ENCODE results near the gene CASP3.
"Not testable (repeated sequence)": the region's sequence is repeated elsewhere in the genome, so short reads cannot be mapped to it uniquely, and the experiment has no call there.

The CASP3 gene

GRCh38 chr4:184612074-184612473 lies 37.2 kb downstream of the CASP3 start:
- no peaks in the 10 kb centered on the region for H3K27me3 ChIP-seq
- no peak overlapping the region for H3K27ac ChIP-seq
- no peak for DNase-seq
- no peak overlapping the region for H3K4me3 ChIP-seq
- H3K9me3 ChIP-seq: no peaks in the 10 kb centered on the region
- intact Hi-C loops (cut with DNase I; ENCODE audit: low total_unique reads): no loop called here
- TF ChIP-seq CTCF (IDR thresholded peaks at IDR 0.05): no peak
- no peaks in the 10 kb centered on the region for H3K4me1 ChIP-seq
- no peaks in the 10 kb centered on the region for H3K36me3 ChIP-seq

- H3K27ac ChIP-seq; H3K4me3 ChIP-seq; H3K4me1 ChIP-seq; DNase-seq; intact Hi-C loops (cut with DNase I; ENCODE audit: low total_unique reads); H3K27me3 ChIP-seq; H3K36me3 ChIP-seq: not testable (repeated sequence)
- H3K9me3 ChIP-seq: peaks cover 0 to 13% (median 10%) of the 10 kb centered on the region in 3 donors
Observed at GRCh38 chr4:184607429-184607828, 41.8 kb downstream of the CASP3 start.

GRCh38 chr4:184602857-184603256 lies 46.4 kb downstream of the CASP3 start:
- intact Hi-C loops (cut with DNase I; ENCODE audit: low total_unique reads); H3K4me1 ChIP-seq; DNase-seq; H3K36me3 ChIP-seq; H3K27me3 ChIP-seq; H3K4me3 ChIP-seq; H3K27ac ChIP-seq: not testable (repeated sequence)
- H3K9me3 ChIP-seq: peaks cover 0 to 13% (median 10%) of the 10 kb centered on the region in 3 donors

- H3K4me1 ChIP-seq; DNase-seq; H3K27ac ChIP-seq; intact Hi-C loops (cut with DNase I; ENCODE audit: low total_unique reads); H3K4me3 ChIP-seq; H3K36me3 ChIP-seq; H3K27me3 ChIP-seq: not testable (repeated sequence)
- H3K9me3 ChIP-seq: peaks cover 0 to 13% (median 10%) of the 10 kb centered on the region in 3 donors
Observed at GRCh38 chr4:184600982-184601381, 48.3 kb downstream of the CASP3 start.

GRCh38 chr4:184599492-184600135 lies 49.6 kb downstream of the CASP3 start:
- Histone ChIP-seq H3K27me3 (no peaks in the 10 kb centered on the region), H3K36me3 (no peaks in the 10 kb centered on the region), H3K27ac (no peak overlapping the region), H3K4me3 (no peak overlapping the region), H3K9me3 (peaks cover 0 to 11% (median 10%) of the 10 kb centered on the region in 3 donors), H3K4me1 (no peaks in the 10 kb centered on the region)
- DNase-seq: no peak
- no peak for TF ChIP-seq CTCF (IDR thresholded peaks at IDR 0.05)
- intact Hi-C loops (cut with DNase I; ENCODE audit: low total_unique reads): no loop called here

- TF ChIP-seq CTCF (IDR thresholded peaks at IDR 0.05): no peak
- no peak overlapping the region for H3K4me3 ChIP-seq
- no peak overlapping the region for H3K27ac ChIP-seq
- no peaks in the 10 kb centered on the region for H3K27me3 ChIP-seq
- H3K4me1 ChIP-seq: no peaks in the 10 kb centered on the region
- intact Hi-C loops (cut with DNase I; ENCODE audit: low total_unique reads): no loop called here
- H3K36me3 ChIP-seq: no peaks in the 10 kb centered on the region
- peaks cover 0 to 7% (median 4%) of the 10 kb centered on the region in 3 donors for H3K9me3 ChIP-seq
- DNase-seq: no peak
Observed at GRCh38 chr4:184598753-184599491, 50.3 kb downstream of the CASP3 start.

GRCh38 chr4:184596617-184597185 lies 52.5 kb downstream of the CASP3 start:
- Histone ChIP-seq H3K27ac (no peak overlapping the region), H3K27me3 (no peaks in the 10 kb centered on the region), H3K9me3 (no peaks in the 10 kb centered on the region), H3K36me3 (no peaks in the 10 kb centered on the region), H3K4me3 (no peak overlapping the region), H3K4me1 (no peaks in the 10 kb centered on the region)
- intact Hi-C loops (cut with DNase I; ENCODE audit: low total_unique reads): no loop called here
- no peak for TF ChIP-seq CTCF (IDR thresholded peaks at IDR 0.05)
- DNase-seq: no peak

Measured in tibial artery (tissue), 4 donors.